Measurements from ENCODE around the gene UBQLN1.

UBQLN1 gene

GRCh38 chr9:83733739-83734138, 26.0 kb upstream of the UBQLN1 start:
- TF ChIP-seq ZBTB7A (IDR thresholded peaks at IDR 0.05; ENCODE audit: low read depth) (no peak), FOXM1 (IDR thresholded peaks at IDR 0.05; ENCODE audit: borderline replicate concordance, low read depth) (no peak), TAF1 (IDR thresholded peaks at IDR 0.05; ENCODE audit: low read depth) (no peak)
- TF ChIP-seq, protein P1, sequence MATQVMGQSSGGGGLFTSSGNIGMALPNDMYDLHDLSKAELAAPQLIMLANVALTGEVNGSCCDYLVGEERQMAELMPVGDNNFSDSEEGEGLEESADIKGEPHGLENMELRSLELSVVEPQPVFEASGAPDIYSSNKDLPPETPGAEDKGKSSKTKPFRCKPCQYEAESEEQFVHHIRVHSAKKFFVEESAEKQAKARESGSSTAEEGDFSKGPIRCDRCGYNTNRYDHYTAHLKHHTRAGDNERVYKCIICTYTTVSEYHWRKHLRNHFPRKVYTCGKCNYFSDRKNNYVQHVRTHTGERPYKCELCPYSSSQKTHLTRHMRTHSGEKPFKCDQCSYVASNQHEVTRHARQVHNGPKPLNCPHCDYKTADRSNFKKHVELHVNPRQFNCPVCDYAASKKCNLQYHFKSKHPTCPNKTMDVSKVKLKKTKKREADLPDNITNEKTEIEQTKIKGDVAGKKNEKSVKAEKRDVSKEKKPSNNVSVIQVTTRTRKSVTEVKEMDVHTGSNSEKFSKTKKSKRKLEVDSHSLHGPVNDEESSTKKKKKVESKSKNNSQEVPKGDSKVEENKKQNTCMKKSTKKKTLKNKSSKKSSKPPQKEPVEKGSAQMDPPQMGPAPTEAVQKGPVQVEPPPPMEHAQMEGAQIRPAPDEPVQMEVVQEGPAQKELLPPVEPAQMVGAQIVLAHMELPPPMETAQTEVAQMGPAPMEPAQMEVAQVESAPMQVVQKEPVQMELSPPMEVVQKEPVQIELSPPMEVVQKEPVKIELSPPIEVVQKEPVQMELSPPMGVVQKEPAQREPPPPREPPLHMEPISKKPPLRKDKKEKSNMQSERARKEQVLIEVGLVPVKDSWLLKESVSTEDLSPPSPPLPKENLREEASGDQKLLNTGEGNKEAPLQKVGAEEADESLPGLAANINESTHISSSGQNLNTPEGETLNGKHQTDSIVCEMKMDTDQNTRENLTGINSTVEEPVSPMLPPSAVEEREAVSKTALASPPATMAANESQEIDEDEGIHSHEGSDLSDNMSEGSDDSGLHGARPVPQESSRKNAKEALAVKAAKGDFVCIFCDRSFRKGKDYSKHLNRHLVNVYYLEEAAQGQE (IDR thresholded peaks at IDR 0.05; ENCODE audit: low read depth): no peak

GRCh38 chr9:83724436-83724835, 16.7 kb upstream of the UBQLN1 start:
- TF ChIP-seq EGR1 (IDR thresholded peaks at IDR 0.05) (no peak), EP300 (IDR thresholded peaks at IDR 0.05; ENCODE audit: borderline replicate concordance) (no peak), TAF1 (IDR thresholded peaks at IDR 0.05; ENCODE audit: low read depth) (no peak), ZBTB7A (IDR thresholded peaks at IDR 0.05; ENCODE audit: low read depth) (no peak), YY1 (IDR thresholded peaks at IDR 0.05; ENCODE audit: low read depth) (no peak), CEBPB (IDR thresholded peaks at IDR 0.05) (no peak), RAD21 (IDR thresholded peaks at IDR 0.05; ENCODE audit: low read depth) (no peak)

DNA sequence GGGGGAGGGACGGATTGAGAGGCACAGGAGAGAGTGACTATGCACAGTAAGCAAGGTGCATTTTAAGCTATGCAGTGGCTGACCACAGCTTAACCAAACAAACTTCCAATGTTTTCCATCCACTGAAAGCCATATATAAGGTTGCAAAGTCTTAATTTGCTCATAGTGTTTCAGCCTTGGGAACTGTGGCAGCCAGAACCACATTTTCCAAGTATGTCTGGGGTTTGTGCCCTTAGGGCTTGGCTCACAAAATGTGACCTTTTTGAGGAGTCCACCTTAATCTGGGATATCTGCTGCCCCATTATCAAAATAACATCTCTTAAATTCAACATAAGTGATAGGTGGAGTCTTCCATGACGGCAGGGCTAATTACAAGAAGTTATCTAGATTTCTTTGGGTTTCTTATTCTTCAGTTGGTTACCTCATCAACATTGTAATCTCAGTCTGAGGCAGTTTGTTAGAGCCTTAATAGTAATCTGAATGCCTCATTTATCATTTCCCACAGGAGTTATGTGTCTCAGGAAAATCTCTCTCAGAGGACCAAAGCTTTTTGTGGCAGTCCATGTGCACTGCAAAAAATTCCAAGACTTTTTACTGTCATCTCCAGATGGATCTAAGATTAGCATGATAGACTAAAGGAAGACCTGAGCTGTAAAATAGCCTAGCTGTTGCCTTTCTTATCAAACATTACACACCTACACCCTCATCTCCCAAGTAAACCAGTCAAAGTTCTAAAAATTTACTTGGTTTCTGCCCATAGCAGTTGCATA, 15.2 kb upstream of the UBQLN1 start:
- no peak for TF ChIP-seq FOXM1 (IDR thresholded peaks at IDR 0.05; ENCODE audit: borderline replicate concordance, low read depth)
- no peak for TF ChIP-seq TAF1 (IDR thresholded peaks at IDR 0.05; ENCODE audit: low read depth)
- no peak for TF ChIP-seq RAD21 (IDR thresholded peaks at IDR 0.05; ENCODE audit: low read depth)
- TF ChIP-seq TEAD4 (IDR thresholded peaks at IDR 0.05): no peak
- TF ChIP-seq NFIC (IDR thresholded peaks at IDR 0.05): no peak
- no peak for TF ChIP-seq CEBPB (IDR thresholded peaks at IDR 0.05)
- no peak for TF ChIP-seq TCF12 (IDR thresholded peaks at IDR 0.05; ENCODE audit: low read depth)
- TF ChIP-seq, protein P2, sequence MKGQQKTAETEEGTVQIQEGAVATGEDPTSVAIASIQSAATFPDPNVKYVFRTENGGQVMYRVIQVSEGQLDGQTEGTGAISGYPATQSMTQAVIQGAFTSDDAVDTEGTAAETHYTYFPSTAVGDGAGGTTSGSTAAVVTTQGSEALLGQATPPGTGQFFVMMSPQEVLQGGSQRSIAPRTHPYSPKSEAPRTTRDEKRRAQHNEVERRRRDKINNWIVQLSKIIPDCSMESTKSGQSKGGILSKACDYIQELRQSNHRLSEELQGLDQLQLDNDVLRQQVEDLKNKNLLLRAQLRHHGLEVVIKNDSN (IDR thresholded peaks at IDR 0.05): no peak
- no peak for TF ChIP-seq EP300 (IDR thresholded peaks at IDR 0.05; ENCODE audit: borderline replicate concordance)
- TF ChIP-seq, protein P1 (IDR thresholded peaks at IDR 0.05; ENCODE audit: low read depth): no peak
- TF ChIP-seq YY1 (IDR thresholded peaks at IDR 0.05; ENCODE audit: low read depth): no peak

GRCh38 chr9:83721509-83721908, 13.8 kb upstream of the UBQLN1 start:
- TF ChIP-seq EP300 (IDR thresholded peaks at IDR 0.05; ENCODE audit: borderline replicate concordance) (no peak), TEAD4 (IDR thresholded peaks at IDR 0.05) (no peak), FOXM1 (IDR thresholded peaks at IDR 0.05; ENCODE audit: borderline replicate concordance, low read depth) (no peak), RAD21 (IDR thresholded peaks at IDR 0.05; ENCODE audit: low read depth) (no peak), YY1 (IDR thresholded peaks at IDR 0.05; ENCODE audit: low read depth) (no peak), TAF1 (IDR thresholded peaks at IDR 0.05; ENCODE audit: low read depth) (no peak), EGR1 (IDR thresholded peaks at IDR 0.05) (no peak), CEBPB (IDR thresholded peaks at IDR 0.05) (no peak), CREB1 (IDR thresholded peaks at IDR 0.05; ENCODE audit: low read depth) (no peak), NFIC (IDR thresholded peaks at IDR 0.05) (no peak), ZBTB7A (IDR thresholded peaks at IDR 0.05; ENCODE audit: low read depth) (no peak), TCF12 (IDR thresholded peaks at IDR 0.05; ENCODE audit: low read depth) (no peak)
- TF ChIP-seq, protein P3, sequence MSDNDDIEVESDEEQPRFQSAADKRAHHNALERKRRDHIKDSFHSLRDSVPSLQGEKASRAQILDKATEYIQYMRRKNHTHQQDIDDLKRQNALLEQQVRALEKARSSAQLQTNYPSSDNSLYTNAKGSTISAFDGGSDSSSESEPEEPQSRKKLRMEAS (IDR thresholded peaks at IDR 0.05): no peak
- TF ChIP-seq, protein P2 (IDR thresholded peaks at IDR 0.05): no peak
- TF ChIP-seq, protein P1 (IDR thresholded peaks at IDR 0.05; ENCODE audit: low read depth): no peak

Measured in Ishikawa (cell line).